ENCODE results near the gene TCOF1. TPM values are rescaled to one million over a fixed set of nuclear protein-coding genes. Genes with fewer than 3 reads are reported as not detected.

TCOF1 gene
- total RNA-seq, 2 donors from 2014 or later = 55.5 to 62.3 TPM

DNA sequence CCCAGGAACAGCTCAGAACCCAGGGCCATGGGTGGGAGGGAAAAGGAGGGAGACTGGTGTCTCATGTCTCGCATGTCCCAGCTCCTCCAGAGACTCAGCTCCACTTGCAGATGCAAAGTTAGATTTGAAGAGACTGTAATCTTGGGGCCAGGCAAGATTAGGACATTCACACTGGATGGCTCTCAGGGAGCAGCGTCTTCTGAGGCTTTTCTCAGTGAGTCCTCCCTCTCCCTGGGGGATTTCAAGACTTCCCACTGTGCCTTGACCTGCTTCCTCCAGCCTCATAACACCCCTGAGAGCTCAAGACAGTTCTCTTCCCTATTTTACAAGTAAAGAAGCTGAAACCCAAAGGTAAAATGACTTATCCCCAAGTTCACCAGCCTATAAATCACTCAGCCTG lies 10.5 kb upstream of the TCOF1 start:
- DNase-seq (no peak), ATAC-seq (replicated peaks in 1 of 2) (no peak)
- Mint-ChIP-seq H3K27me3 (ENCODE audit: low read depth) (no peaks in the 10 kb centered on the region), H3K36me3 (ENCODE audit: insufficient read depth in 2 of 2) (no peaks in the 10 kb centered on the region), H3K4me3 (no peak overlapping the region), H3K4me1 (ENCODE audit: low read depth) (peaks cover 14% of the 10 kb centered on the region), H3K27ac (no peak overlapping the region), H3K9me3 (no peaks in the 10 kb centered on the region)

DNA sequence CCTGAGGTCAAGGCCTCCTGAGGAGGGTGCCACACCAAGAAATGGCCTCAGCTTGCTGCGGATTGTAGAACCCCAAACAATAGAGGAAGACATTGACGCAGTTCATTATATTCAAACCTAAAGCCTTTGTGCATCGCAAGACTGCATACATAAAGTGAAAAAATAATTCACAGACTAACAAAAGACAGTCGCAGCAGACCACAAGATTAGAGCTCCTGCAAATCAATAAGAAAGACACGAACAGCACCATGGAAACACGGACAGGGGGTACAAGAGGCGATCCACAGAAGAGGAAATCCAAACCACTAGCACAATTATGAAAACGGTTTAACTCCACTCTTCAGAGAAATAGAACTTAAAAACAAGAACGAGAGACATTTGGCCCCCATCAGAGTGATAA lies 10.0 kb upstream of the TCOF1 start:
- peaks cover 14% of the 10 kb centered on the region for H3K4me1 Mint-ChIP-seq (ENCODE audit: low read depth)
- H3K27ac Mint-ChIP-seq = no peak overlapping the region
- H3K27me3 Mint-ChIP-seq (ENCODE audit: low read depth) = no peaks in the 10 kb centered on the region
- DNase-seq = no peak
- H3K4me3 Mint-ChIP-seq = no peak overlapping the region
- ATAC-seq (replicated peaks in 1 of 2) = no peak
- H3K9me3 Mint-ChIP-seq = no peaks in the 10 kb centered on the region
- H3K36me3 Mint-ChIP-seq (ENCODE audit: insufficient read depth in 2 of 2) = no peaks in the 10 kb centered on the region

DNA sequence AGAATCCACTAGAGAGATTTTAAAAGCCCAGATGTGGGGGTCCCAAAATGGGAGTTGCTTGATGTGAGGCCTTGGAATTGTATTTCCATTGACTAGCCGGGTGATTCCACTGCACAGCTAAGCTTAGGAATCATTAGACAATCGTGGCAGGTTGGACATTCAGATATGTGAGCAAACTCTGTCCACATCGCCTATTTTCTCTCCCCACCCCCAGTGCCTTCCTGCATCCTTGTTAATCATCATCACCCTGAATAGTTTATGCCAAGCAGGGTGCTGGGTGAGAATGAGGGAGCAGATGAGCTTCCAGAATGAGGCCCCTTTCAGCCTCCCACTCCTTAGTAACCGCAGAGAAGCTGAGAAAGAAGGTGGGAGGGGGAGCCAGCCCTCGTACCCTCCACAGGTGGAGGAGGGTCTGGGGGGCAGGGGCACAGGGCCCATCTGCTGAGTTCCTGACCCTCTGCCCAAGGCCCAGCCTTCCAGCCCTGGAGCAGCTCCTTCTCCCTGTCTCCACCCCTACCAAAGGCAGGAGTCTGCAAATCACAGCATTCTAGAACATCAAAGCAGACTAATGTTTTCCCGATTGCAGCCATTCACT lies 7.7 kb upstream of the TCOF1 start:
- H3K4me3 Mint-ChIP-seq = no peak overlapping the region
- H3K27me3 Mint-ChIP-seq (ENCODE audit: low read depth) = no peaks in the 10 kb centered on the region
- no peaks in the 10 kb centered on the region for H3K9me3 Mint-ChIP-seq
- no peak overlapping the region for H3K27ac Mint-ChIP-seq
- ATAC-seq (replicated peaks in 1 of 2) (no peak), DNase-seq (no peak)
- no peaks in the 10 kb centered on the region for H3K36me3 Mint-ChIP-seq (ENCODE audit: insufficient read depth in 2 of 2)
- H3K4me1 Mint-ChIP-seq (ENCODE audit: low read depth) = peaks cover 14% of the 10 kb centered on the region

DNA sequence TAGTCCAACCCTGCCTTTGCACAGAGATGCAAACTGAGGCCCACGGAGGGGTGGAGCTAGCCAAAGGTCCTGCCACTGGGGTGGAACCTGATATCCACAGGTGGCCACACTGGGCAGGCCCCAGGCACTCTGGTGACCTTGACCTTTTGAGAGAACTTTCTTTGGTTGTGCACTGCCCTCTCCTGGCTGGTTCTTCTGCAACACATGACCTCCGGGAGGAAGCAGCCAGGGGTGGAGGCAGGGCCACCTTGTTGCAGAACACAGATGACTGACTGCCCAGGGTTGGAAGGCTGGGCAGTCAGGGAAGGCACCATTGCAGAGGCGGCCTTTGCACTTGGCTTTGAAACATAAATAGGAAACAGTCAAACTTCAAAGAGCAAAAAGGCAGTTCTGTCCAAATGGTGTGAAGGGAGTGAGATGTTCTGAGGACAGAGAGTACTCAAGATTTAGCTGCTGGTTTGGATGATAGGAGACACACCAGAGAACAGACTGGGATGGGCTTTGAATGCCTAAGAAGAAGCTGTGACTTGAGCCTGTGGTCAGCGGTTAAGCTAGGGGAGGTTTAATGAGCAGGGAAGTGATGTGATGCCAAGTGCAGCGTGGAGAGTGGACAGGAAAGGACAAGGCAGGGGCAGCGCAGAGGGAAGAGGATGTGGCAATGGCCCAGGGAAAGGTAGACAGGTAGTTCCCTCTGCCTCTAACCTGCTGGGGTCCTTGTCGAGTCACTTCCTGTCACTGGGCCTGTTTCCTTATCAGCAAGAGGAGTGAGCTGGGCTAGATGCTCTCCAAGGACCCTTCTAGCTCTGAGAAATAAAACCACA lies 6.8 kb upstream of the TCOF1 start:
- H3K4me1 Mint-ChIP-seq (ENCODE audit: low read depth) = peaks cover 14% of the 10 kb centered on the region
- no peaks in the 10 kb centered on the region for H3K9me3 Mint-ChIP-seq
- H3K36me3 Mint-ChIP-seq (ENCODE audit: insufficient read depth in 2 of 2) = no peaks in the 10 kb centered on the region
- ATAC-seq (replicated peaks in 1 of 2) (peak; percentile 93), DNase-seq (peak; percentile 66 to 68)
- H3K27me3 Mint-ChIP-seq (ENCODE audit: low read depth) = no peaks in the 10 kb centered on the region
- no peak overlapping the region for H3K4me3 Mint-ChIP-seq
- H3K27ac Mint-ChIP-seq = peak overlapping the region; percentile 21

DNA sequence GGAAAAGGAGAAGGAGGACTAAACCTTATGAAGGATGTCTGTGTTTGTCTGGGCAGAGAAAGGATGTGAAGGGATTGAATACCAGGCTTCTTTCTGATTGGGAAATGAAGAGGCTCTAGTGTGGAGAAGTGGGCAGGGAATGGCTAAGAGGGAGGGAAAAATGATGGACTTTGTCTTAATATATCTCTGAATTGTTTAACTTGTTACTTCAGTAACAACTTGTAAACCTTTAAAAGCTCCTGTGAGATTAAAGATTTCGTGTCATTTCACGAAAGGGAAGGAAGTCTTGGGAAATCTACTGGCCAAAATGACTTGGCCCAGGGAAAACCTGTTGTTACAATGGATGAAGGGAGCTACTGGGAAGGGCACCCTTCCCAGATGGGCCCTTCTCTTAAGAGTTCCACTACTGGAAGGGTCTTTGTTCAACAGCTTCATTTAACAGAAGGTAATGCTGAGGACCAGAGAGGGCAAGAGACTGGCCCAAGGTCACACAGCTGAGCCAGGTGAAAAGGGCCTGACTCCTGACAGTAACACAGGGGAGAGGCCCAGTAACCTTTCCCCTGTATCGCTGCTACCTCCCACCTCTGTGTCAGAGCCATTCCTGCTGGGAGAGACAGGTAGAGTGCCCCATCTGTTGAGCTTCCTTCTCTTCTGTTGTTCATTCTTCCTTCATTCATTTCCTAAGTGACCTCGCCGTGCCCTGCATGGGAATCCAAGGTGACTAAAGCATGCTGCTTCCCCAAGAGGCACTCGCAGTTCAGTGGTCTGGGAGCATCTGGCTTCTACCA lies 5.1 kb upstream of the TCOF1 start:
- ATAC-seq (replicated peaks in 1 of 2) (no peak), DNase-seq (no peak)
- Mint-ChIP-seq H3K27ac (no peak overlapping the region), H3K9me3 (no peaks in the 10 kb centered on the region), H3K4me1 (ENCODE audit: low read depth) (peaks cover 19% of the 10 kb centered on the region), H3K27me3 (ENCODE audit: low read depth) (no peaks in the 10 kb centered on the region), H3K36me3 (ENCODE audit: insufficient read depth in 2 of 2) (no peaks in the 10 kb centered on the region), H3K4me3 (no peak overlapping the region)

DNA sequence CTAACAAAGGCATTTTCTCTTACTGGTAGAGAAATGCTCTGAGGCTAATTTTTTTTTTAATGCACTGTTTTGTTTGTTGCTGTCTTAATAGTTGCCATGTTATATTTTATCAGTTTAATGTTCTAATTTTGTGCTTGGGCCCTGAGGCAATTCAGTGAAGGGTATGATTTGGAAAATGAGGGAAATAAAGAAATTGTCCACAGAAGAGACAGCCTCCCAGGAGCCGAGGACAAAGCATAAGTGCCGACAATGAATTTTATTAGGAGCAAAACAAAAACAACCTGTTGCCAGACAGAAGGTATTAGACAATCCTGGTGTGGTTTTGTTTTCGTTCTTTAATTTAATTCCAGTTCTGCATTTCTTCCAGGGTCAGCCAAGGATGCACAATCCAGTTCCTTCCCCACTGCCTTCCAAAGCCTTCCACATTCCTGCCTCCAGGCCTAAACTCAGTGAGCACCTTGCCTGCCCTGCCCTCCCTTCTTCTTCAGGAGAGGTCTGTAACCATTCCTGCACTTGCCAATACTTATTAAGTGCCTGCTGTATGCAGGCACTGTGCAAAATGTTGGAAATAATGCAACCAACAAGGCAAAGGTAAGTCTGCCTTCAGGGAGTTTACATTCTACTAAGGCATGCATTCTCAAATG lies 4.3 kb upstream of the TCOF1 start:
- H3K9me3 Mint-ChIP-seq = no peaks in the 10 kb centered on the region
- H3K36me3 Mint-ChIP-seq (ENCODE audit: insufficient read depth in 2 of 2) = no peaks in the 10 kb centered on the region
- H3K4me1 Mint-ChIP-seq (ENCODE audit: low read depth) = peaks cover 19% of the 10 kb centered on the region
- no peak overlapping the region for H3K4me3 Mint-ChIP-seq
- no peaks in the 10 kb centered on the region for H3K27me3 Mint-ChIP-seq (ENCODE audit: low read depth)
- ATAC-seq (replicated peaks in 1 of 2) = no peak
- no peak for DNase-seq
- H3K27ac Mint-ChIP-seq = no peak overlapping the region

DNA sequence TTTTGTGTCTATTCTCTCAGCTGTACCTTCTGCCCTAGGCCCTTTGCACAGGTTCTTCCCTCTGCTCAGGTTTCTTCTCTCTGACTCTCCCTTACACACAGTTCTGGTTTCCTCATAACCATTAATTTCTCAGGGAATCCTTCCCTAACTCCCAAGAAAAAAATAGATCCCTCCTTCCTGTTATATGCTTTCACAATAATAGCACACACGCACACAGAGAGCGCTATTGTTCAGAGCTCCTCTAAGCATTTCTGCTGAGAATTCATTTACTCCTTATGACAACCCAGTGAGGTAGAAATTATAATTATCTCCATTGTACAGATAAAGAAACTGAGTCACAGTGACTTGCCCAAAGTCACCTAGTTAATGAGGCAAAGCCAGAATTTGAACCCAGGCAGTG lies 1.7 kb upstream of the TCOF1 start:
- H3K4me3 Mint-ChIP-seq = no peak overlapping the region
- no peaks in the 10 kb centered on the region for H3K27me3 Mint-ChIP-seq (ENCODE audit: low read depth)
- no peaks in the 10 kb centered on the region for H3K9me3 Mint-ChIP-seq
- no peak for DNase-seq
- no peak for ATAC-seq (replicated peaks in 1 of 2)
- H3K27ac Mint-ChIP-seq = no peak overlapping the region
- peaks cover 0 to 4% of the 10 kb centered on the region in 2 donors for H3K36me3 Mint-ChIP-seq (ENCODE audit: insufficient read depth in 2 of 2)
- peaks cover 34% of the 10 kb centered on the region for H3K4me1 Mint-ChIP-seq (ENCODE audit: low read depth)

DNA sequence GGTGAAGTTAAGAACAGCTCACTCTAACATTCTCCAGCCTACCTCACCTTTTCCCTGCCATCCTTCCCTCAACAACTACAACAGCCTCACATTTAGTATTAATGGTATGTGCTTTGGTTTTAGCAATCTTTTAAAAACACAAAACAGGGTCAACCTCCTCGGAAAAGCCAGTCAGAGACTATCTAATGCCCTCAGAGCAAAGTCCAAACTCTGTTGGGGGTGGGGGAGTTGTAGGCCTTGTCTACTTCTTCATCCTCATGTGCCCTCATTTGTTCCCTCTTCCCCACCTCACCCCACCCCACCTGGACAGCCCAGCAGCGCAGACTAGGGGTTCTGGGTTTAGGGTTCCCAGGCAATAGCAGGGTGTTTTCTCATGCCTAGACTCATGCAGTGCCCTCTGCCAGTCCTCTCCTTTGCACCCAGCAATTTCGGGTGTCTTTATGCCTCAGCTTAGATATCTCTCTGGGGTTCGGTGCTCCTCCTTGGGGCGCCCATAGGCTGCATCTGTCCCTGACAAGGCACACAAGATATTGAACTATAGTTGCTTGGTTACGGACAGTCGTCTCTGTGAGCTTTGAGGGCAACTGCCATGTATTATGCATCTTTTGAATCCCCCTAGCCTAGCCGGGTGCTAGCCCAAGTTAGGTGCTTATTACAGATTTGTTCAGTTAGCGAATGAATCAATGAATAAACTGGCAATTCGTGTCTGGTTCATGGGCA lies 762 bp upstream of the TCOF1 start:
- no peak for DNase-seq
- Mint-ChIP-seq H3K4me1 (ENCODE audit: low read depth) (peaks cover 31% of the 10 kb centered on the region), H3K36me3 (ENCODE audit: insufficient read depth in 2 of 2) (peaks cover 1 to 5% of the 10 kb centered on the region in 2 donors), H3K27ac (peak overlapping the region; percentile 59), H3K9me3 (no peaks in the 10 kb centered on the region), H3K27me3 (ENCODE audit: low read depth) (no peaks in the 10 kb centered on the region), H3K4me3 (peak overlapping the region; percentile 87 to 90)
- no peak for ATAC-seq (replicated peaks in 1 of 2)

DNA sequence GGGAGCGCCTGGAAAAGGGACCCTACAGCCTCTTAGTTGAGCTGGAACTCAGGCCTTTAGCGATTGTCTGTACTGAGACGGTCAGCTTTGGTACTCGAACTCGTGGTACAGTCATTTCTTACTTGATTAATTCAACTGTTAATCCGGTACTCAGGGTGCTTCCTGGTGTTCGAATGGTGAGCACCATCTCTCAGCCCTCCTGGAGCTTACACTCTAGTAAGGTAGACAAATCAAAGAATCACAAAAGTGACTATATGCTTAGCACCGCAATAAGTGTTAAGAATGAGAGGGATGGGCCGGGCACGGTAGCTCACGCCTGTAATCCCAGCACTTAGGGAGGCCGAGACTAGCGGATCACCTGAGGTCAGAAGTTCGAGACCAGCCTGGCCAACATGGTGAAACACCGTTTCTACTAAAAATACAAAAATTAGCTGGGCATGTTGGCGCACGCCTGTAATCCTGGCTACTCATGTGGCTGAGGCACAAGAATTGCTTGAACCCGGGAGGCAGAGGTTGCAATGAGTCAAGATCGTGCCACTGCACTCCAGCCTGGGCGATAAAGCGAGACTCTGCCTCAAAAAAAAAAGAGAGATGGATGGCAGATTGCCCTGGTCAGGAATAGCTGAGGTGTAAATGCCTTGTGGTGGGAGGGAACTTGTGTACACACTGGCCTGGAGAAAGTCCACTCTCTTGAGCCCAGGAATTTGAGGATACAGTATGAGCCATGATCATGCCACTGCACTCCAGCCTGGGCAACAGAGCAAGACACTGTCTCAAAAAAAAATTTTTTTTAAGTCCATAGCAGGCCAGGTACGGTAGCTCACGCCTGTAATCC lies 981 bp downstream of the TCOF1 start:
- H3K4me1 Mint-ChIP-seq (ENCODE audit: low read depth) = peaks cover 43% of the 10 kb centered on the region
- H3K36me3 Mint-ChIP-seq (ENCODE audit: insufficient read depth in 2 of 2) = peaks cover 1 to 14% of the 10 kb centered on the region in 2 donors

DNA sequence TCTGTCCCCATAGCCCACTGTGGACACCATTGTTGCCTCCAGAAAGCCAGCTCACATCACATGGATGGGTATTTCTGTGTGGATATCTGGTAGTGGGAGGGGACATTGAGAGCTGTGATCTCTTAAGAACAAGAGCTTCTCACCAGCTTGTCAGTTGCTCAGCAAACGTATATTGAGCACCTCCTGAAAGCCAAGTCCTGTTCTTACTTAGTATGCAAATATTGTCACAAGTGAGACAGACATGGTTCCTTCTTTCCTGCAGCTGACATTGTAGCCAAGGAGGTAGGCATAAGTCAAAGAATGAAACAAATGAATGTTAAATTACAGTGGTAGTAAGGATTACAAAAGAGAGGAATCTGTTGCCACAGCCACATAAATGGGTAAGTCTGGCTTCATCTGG lies 3.8 kb downstream of the TCOF1 start:
- Mint-ChIP-seq H3K4me3 (no peak overlapping the region), H3K4me1 (ENCODE audit: low read depth) (peaks cover 43% of the 10 kb centered on the region), H3K27ac (peak overlapping the region; percentile 5), H3K9me3 (no peaks in the 10 kb centered on the region), H3K36me3 (ENCODE audit: insufficient read depth in 2 of 2) (peaks cover 3 to 23% of the 10 kb centered on the region in 2 donors), H3K27me3 (ENCODE audit: low read depth) (no peaks in the 10 kb centered on the region)
- ATAC-seq (replicated peaks in 1 of 2) = no peak
- no peak for DNase-seq

More for the DNA sequence above, 981 bp downstream of the TCOF1 start:
- Mint-ChIP-seq H3K27me3 (ENCODE audit: low read depth) (no peaks in the 10 kb centered on the region), H3K4me3 (peak overlapping the region; percentile 87 to 90), H3K9me3 (no peaks in the 10 kb centered on the region), H3K27ac (peak overlapping the region; percentile 50)
- DNase-seq (no peak), ATAC-seq (replicated peaks in 1 of 2) (no peak)

DNA sequence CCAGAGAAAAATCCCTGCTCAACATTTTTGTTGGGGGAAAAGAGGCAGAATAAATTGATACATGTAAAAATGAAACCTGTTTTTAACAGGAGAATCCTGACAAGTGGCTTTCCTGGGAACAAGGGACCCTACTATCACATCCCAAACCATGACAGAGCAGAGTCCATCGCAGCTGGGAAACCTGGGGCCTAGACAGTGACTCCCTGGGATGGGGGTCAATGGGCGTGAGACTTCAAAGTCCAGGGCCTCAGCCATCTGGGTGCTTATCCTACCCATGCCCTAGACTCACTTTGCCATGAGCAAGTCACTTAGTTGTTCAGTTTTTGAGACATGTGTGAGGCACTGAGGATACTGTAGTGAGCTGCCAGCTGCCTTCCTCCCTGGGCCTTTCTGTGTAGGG lies 5.7 kb downstream of the TCOF1 start:
- Mint-ChIP-seq H3K36me3 (ENCODE audit: insufficient read depth in 2 of 2) (peaks cover 3 to 26% of the 10 kb centered on the region in 2 donors), H3K27me3 (ENCODE audit: low read depth) (no peaks in the 10 kb centered on the region)

DNA sequence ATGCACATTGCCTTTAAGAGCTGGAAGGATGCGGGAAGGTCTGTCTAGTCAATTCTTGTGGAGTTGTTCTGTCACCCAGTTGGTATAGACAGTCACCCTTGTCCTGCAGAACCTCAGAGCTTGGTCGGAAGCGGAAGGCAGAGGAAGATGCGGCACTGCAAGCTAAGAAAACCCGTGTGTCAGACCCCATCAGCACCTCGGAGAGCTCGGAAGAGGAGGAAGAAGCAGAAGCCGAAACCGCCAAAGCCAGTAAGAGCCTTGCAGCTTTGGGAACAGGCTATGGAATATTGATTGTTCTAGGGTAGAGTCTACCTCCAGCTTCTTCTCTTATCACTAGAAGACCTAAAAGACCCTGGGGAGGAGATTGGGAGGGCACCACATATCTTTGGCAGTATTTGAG lies 6.5 kb downstream of the TCOF1 start:
- peaks cover 31% of the 10 kb centered on the region for H3K4me1 Mint-ChIP-seq (ENCODE audit: low read depth)
- ATAC-seq (replicated peaks in 1 of 2) (no peak), DNase-seq (no peak)
- no peak overlapping the region for H3K27ac Mint-ChIP-seq
- H3K36me3 Mint-ChIP-seq (ENCODE audit: insufficient read depth in 2 of 2) = peaks cover 3 to 28% of the 10 kb centered on the region in 2 donors
- H3K27me3 Mint-ChIP-seq (ENCODE audit: low read depth) = no peaks in the 10 kb centered on the region
- no peaks in the 10 kb centered on the region for H3K9me3 Mint-ChIP-seq
- H3K4me3 Mint-ChIP-seq = no peak overlapping the region

More for the DNA sequence above, 5.7 kb downstream of the TCOF1 start:
- no peaks in the 10 kb centered on the region for H3K9me3 Mint-ChIP-seq
- no peak overlapping the region for H3K27ac Mint-ChIP-seq
- H3K4me3 Mint-ChIP-seq = no peak overlapping the region
- DNase-seq (no peak), ATAC-seq (replicated peaks in 1 of 2) (no peak)
- peaks cover 38% of the 10 kb centered on the region for H3K4me1 Mint-ChIP-seq (ENCODE audit: low read depth)

Data from activated T-cell treated with anti-CD3 and anti-CD28 coated beads, Interleukin-2, amount 50 U/mL, for 72 hours (primary cell).